ENCODE data around the gene TNFRSF19. TPM values are rescaled to one million over a fixed set of nuclear protein-coding genes. Genes with fewer than 3 reads are reported as not detected.

TNFRSF19 gene
- total and polyA plus RNA-seq, 2 of the 4 experiments (the other 2 are of a cell fraction), result 18.6 to 26.3 TPM

DNA sequence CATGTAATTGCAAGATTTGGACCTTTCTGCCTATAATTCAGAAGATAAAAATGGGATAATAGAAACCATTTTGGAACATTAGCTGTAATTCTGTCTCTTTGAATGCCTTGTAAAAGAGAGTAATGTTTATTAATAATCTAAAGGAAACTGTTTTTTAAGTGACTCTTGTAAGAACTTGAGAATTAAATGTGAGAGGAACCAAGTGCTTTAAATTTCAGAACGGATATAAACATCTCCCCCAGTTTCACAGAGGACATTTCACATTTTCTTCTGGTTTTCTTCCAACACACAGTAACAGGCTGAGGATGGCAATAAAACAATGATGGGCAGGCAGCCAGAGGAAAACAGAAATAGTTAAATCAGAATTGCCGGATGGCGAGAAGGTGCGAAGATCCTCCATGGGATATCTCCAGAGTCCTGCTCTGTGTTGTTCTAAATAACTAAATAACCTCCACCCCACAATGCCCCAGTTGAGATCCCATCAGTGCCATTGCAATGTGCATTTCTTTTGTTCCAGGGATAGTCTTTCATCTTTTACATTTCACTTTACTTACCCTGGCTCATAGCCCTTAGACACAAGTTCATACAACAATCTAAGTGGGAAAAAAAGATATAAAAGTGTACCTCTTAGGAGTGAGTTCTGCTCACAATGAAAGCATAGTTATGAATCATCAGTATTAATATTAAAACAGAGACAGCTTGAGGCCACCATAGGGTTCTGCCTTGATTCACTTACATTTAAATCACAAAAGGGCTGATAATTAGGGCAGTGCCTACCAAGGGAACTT, 73.3 kb downstream of the TNFRSF19 start:
- ChIA-PET CTCF (no interaction called here), POLR2A (ENCODE audit: unreplicated experiment) (no interaction called here)

More for the DNA sequence above, 73.3 kb downstream of the TNFRSF19 start:
- Histone ChIP-seq H3K27ac (ENCODE audit: insufficient read depth, low read length) (peak overlapping the region; percentile 80; the same call in 1 of the 2 replicates), H4K91ac (ENCODE audit: insufficient read depth, low read depth, low read length) (no peak overlapping the region; the same call in 1 of the 2 replicates), H4K20me1 (ENCODE audit: insufficient read depth, low read length) (no peaks in the 10 kb centered on the region), H2BK120ac (ENCODE audit: low read depth, low read length) (peak overlapping the region; percentile 22; the same call in 1 of the 2 replicates), H3K9me1 (ENCODE audit: insufficient read depth, low read length) (peaks cover 1% of the 10 kb centered on the region; the same call in 1 of the 2 replicates), H3K79me1 (ENCODE audit: low read depth in 1 of 2, low read length in 2 of 2) (peaks cover 0 to 20% of the 10 kb centered on the region in 2 experiments; a peak in 3 of 4 replicates), H3K4me3 (ENCODE audit: insufficient read depth, low read depth, low read length) (no peak overlapping the region), H3K4me1 (ENCODE audit: control insufficient read depth, insufficient read depth, low read length) (peaks cover 8% of the 10 kb centered on the region), H2BK20ac (ENCODE audit: low read depth, low read length) (peak overlapping the region; percentile 22; the same call in 1 of the 2 replicates), H3K4me2 (ENCODE audit: low read depth, low read length) (no peak overlapping the region), H2AFZ (replicated peaks; ENCODE audit: low read length, poor library complexity) (no peak overlapping the region), H3K14ac (replicated peaks; ENCODE audit: low read depth, low read length) (peak overlapping the region; percentile 48; the same call in 1 of the 2 replicates), H3K4ac (ENCODE audit: low read depth, low read length) (peak overlapping the region; percentile 33; the same call in 1 of the 2 replicates), H3K9ac (ENCODE audit: low read depth, low read length) (no peak overlapping the region), H2AK9ac (replicated peaks; ENCODE audit: low read depth, low read length, poor library complexity) (no peak overlapping the region), H2BK15ac (ENCODE audit: low read depth, low read length) (no peak overlapping the region), H3K36me3 (ENCODE audit: control insufficient read depth, insufficient read depth, low read length) (peaks cover 26% of the 10 kb centered on the region), H4K8ac (ENCODE audit: low read depth in 2 of 2, low read length in 2 of 2) (peak overlapping the region in 1 of 2 experiments; percentile 35; a peak in 2 of 4 replicates), H3K18ac (ENCODE audit: low read depth, low read length) (peak overlapping the region; percentile 88), H4K5ac (ENCODE audit: low read depth, low read length) (no peak overlapping the region; the same call in 1 of the 2 replicates), H3K56ac (ENCODE audit: extremely low read depth, insufficient read depth, low read length) (no peak overlapping the region), H3K23ac (ENCODE audit: low read depth, low read length) (peak overlapping the region; percentile 37; the same call in 1 of the 2 replicates), H3K27me3 (ENCODE audit: control insufficient read depth, insufficient read depth, low read length) (no peaks in the 10 kb centered on the region), H3K9me3 (ENCODE audit: control insufficient read depth, insufficient read depth, low read length) (no peaks in the 10 kb centered on the region), H2AK5ac (ENCODE audit: low read depth, low read length) (peak overlapping the region; percentile 51), H2BK5ac (ENCODE audit: low read depth, low read length, poor library complexity, severe bottlenecking) (peak overlapping the region; percentile 17)
- in situ Hi-C loops (cut with MboI; ENCODE audit: low sequenced_read_pairs), result no loop called here
- dilution Hi-C loops (cut with HindIII; ENCODE audit: low sequenced_read_pairs, unreplicated experiment), result no loop called here
- TF ChIP-seq, protein P1, sequence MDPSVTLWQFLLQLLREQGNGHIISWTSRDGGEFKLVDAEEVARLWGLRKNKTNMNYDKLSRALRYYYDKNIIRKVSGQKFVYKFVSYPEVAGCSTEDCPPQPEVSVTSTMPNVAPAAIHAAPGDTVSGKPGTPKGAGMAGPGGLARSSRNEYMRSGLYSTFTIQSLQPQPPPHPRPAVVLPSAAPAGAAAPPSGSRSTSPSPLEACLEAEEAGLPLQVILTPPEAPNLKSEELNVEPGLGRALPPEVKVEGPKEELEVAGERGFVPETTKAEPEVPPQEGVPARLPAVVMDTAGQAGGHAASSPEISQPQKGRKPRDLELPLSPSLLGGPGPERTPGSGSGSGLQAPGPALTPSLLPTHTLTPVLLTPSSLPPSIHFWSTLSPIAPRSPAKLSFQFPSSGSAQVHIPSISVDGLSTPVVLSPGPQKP (IDR thresholded peaks at IDR 0.05; ENCODE audit: borderline replicate concordance, low read depth, low read length), result no peak
- no peak for TF ChIP-seq RFX5 (IDR thresholded peaks at IDR 0.05; ENCODE audit: low read depth, low read length)
- TF ChIP-seq CHD1 (IDR thresholded peaks at IDR 0.05; ENCODE audit: low read depth, low read length), result no peak
- no peak for TF ChIP-seq MAFK (IDR thresholded peaks at IDR 0.05; ENCODE audit: low read depth, low read length)
- TF ChIP-seq POLR2A (IDR thresholded peaks at IDR 0.05; ENCODE audit: low read depth, low read length), result no peak
- TF ChIP-seq RAD21 (IDR thresholded peaks at IDR 0.05; ENCODE audit: low read length), result no peak
- no peak for DNase-seq
- intact Hi-C loops (cut with micrococcal nuclease), result no loop called here
- 100% methylated on average over 1 of the region's 4 CpGs; no CpG with 5 or more reads in 1 of the 2 experiments for WGBS, 2 experiments (ENCODE audit: extremely low coverage in 2 of 2, insufficient read length in 1 of 2)
- no TSS peak for BruUV-seq (replicated peaks)
- ATAC-seq (ENCODE audit: low read depth), result no peak

Measured in IMR-90 (cell line).